ENCODE data around the gene SIK2.
A peak's percentile ranks its signal among the peaks of the same experiment; 100 is the strongest.

Gene SIK2

DNA sequence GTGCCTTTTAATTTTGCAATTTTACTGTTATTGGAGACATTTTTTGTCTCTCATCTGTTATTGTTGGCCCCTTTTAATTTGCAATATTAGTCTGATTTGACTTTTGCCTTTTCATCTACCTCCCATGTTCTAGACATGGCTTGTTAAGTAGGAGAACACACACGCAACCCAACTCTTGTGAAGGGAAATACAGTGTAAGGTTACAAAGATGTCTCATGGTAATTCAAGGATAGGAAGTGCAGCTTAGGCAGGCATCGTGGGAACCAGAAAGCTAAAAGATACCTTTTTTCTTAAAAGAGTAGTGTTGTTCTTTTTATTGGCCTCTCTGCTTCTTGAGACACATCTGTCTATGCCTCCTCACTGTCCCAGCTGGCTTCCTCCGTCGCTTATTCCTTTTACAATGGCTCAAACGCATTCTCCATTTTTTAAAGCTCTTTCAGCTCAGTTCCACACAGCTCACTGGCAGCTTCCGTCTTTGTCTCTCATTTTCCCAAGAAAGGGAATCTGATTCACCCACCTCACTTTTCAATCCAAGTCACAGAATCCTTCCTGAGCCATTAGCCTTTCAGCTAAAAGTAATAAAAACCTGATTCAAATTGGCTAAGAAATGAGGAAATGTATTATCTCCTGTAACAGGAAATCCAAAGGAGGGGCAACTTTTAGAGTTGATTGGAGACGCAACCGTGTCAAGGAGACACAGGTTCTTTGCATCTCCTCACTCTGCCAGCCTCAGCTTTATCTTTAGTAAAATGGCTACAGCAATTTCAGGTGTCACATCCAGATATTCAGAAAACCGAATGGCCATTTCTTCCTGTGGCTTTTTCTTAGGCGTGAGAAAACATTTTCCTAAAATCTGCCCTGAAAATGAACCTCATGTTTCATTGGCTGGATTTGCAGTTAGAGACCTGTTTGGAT, 57.2 kb downstream of the SIK2 start:
- no peak overlapping the region for H3K4me3 ChIP-seq (ENCODE audit: low read depth, low read length)
- in situ Hi-C loops (cut with HindIII; ENCODE audit: low sequenced_read_pairs), result no loop called here
- no peak for DNase-seq (ENCODE audit: low read depth)
- TF ChIP-seq CTCF (IDR thresholded peaks at IDR 0.05; ENCODE audit: low read depth, low read length, missing control alignments), result no peak

DNA sequence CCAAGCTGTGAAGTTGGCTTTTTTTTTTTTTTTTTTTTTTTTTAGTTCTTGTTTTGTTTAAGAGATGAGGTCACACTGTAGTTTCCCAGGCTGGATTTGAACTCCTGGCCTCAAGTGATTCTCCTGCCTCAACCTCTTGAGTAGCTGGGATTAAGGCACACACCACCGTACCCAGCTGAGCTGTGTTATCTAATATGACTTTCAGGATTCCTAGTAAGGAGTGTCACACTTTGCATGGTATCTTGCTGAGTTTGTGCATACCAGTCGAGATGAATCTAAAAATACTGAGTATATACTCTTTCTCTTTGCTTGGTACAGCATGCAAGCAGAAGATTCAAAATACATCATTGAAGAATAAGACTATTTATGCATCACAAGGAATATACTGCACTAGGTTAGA, 58.6 kb downstream of the SIK2 start:
- no peak for TF ChIP-seq CTCF (IDR thresholded peaks at IDR 0.05; ENCODE audit: low read depth, low read length, missing control alignments)
- in situ Hi-C loops (cut with HindIII; ENCODE audit: low sequenced_read_pairs), result no loop called here
- no peak overlapping the region for H3K4me3 ChIP-seq (ENCODE audit: low read depth, low read length)

DNA sequence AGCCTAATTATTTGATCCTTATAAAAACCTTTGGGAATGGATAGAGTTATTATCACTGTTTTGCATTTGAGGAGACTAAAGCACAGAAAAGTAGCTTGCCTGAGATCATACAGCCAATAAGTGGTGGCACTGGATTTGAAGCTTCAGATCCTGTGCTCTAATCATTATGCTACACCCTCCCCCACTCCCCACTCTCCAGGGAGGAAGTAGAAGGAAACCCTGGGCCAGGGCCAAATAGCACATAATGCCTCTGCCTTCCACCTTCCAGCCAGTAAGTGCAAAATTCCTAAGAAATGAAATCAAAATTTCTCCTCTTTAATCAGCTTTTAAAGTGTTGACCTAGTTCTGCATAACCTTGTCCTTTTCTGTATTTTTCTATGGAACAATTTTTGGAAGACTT, 61.6 kb downstream of the SIK2 start:
- in situ Hi-C loops (cut with HindIII; ENCODE audit: low sequenced_read_pairs), result no loop called here
- no peak overlapping the region for H3K4me3 ChIP-seq (ENCODE audit: low read depth, low read length)
- TF ChIP-seq CTCF (IDR thresholded peaks at IDR 0.05; ENCODE audit: low read depth, low read length, missing control alignments), result no peak
- no peak for DNase-seq (ENCODE audit: low read depth)

More for the DNA sequence above, 58.6 kb downstream of the SIK2 start:
- DNase-seq (ENCODE audit: low read depth), result no peak

- H3K4me3 ChIP-seq (ENCODE audit: low read depth, low read length), result no peak overlapping the region
- DNase-seq (ENCODE audit: low read depth), result peak; percentile 57
- TF ChIP-seq CTCF (IDR thresholded peaks at IDR 0.05; ENCODE audit: low read depth, low read length, missing control alignments), result no peak
- in situ Hi-C loops (cut with HindIII; ENCODE audit: low sequenced_read_pairs), result no loop called here
These were observed 63.5 kb downstream of the SIK2 start for GRCh38 chr11:111665777-111666176.

DNA sequence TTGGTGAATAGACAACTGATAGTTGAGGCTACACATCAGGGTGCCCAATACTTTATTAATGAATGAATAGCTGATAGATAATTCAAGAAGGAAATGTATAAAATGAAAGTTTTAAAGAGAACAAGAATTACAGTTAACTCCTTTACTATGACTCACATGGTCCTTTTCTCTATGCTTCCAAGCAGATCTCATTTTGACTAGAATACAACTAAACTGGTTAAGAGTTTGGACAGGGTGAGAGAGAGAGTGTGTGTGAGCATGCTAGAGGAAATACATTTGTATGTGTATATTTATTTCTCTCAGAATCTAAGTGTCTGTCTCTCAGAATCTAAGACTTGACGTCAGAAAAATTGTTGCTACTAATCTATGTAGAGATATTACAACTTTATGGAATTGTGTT, 66.7 kb downstream of the SIK2 start:
- in situ Hi-C loops (cut with HindIII; ENCODE audit: low sequenced_read_pairs), result no loop called here
- no peak overlapping the region for H3K4me3 ChIP-seq (ENCODE audit: low read depth, low read length)
- DNase-seq (ENCODE audit: low read depth), result no peak
- TF ChIP-seq CTCF (IDR thresholded peaks at IDR 0.05; ENCODE audit: low read depth, low read length, missing control alignments), result no peak

DNA sequence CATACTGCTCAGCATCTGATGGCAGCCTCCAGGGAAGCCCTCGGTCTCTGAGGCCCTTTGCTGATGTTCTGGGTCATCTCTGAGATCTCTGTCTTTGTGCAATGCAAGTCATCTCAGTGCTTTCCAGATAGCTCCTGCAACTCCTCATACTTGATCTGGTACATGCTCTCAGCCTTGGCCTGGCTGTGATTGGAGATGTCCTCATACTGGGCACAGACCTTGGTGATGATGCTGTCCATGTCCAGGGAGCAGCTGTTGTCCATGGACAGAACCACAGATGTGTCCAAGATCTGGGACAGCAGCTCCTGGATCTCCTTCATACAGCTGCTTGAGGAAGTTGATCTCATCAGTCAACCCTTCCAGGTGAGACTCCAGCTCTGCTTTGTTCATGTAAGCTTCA, 69.1 kb downstream of the SIK2 start:
- TF ChIP-seq CTCF (IDR thresholded peaks at IDR 0.05; ENCODE audit: low read depth, low read length, missing control alignments), result no peak
- H3K4me3 ChIP-seq (ENCODE audit: low read depth, low read length), result no peak overlapping the region
- no peak for DNase-seq (ENCODE audit: low read depth)
- in situ Hi-C loops (cut with HindIII; ENCODE audit: low sequenced_read_pairs), result no loop called here

All from astrocyte of the cerebellum (primary cell).